Activated T-cell treated with anti-CD3 and anti-CD28 coated beads, Interleukin-2, amount 50 U/mL, for 4 hours (primary cell): ENCODE results near the gene AOPEP. TPM values are rescaled to one million over a fixed set of nuclear protein-coding genes. Genes with fewer than 3 reads are reported as not detected.
A peak's percentile ranks its signal among the peaks of the same experiment; 100 is the strongest.

Experiments
- ATAC-seq, 2 donors: fragments of 200-7000 bp; cut with Tn5 transposase; one replicate each; pipeline ENCODE4 v1.10.0; 2021
- DNase-seq: peaks from one replicate; pipeline ENCODE4 v3.0.0-alpha.2; 2020
- H3K27me3 Mint-ChIP-seq: one replicate; pipeline ENCODE4 v1.8.0; 2021; ENCODE audit warnings: low read depth, mixed read lengths
- H3K36me3 Mint-ChIP-seq: one replicate; pipeline ENCODE4 v1.8.0; 2022; ENCODE audit warnings: mixed read lengths; ENCODE audit not compliant: insufficient read depth
- H3K4me1 Mint-ChIP-seq: one replicate; pipeline ENCODE4 v1.8.0; 2021; ENCODE audit warnings: low read depth, mixed read lengths
- H3K4me3 Mint-ChIP-seq: one replicate; pipeline ENCODE4 v1.8.0; 2021; ENCODE audit warnings: mild to moderate bottlenecking, moderate library complexity, mixed read lengths
- H3K9me3 Mint-ChIP-seq: one replicate; pipeline ENCODE4 v1.8.0; 2021; ENCODE audit warnings: mixed read lengths
- total RNA-seq, 3 donors: library from RNA; stranded (reverse); gene quantifications; one replicate each; pipeline ENCODE4 v1.2.1, GENCODE V29; 2021

AOPEP gene
- total RNA-seq, 3 donors from 2014 or later: 7.1 to 7.9 (median 7.4) TPM

DNA sequence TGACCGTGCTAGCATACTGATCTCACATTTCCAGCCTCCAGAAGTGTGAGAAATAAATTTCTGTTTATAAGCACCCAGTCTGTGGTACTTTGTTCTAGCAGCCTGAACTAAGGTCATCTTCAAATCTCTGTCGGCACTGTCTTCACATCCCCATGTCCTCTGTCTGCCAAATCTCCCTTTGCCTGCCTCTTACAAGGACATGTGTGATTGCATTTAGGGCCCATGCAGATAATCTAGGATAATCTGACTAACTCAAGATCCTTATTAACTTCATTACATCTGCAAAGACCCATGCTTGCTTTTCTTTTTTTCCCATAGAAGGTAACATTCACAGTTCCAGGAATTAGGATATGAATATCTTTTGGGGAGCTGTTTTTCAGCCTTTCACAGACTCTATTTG, 132.7 kb downstream of the AOPEP start:
- H3K4me3 Mint-ChIP-seq: no peak overlapping the region
- peaks cover 8% of the 10 kb centered on the region for H3K9me3 Mint-ChIP-seq
- DNase-seq: no peak
- peaks cover 44% of the 10 kb centered on the region for H3K4me1 Mint-ChIP-seq
- peaks cover 2% of the 10 kb centered on the region for H3K36me3 Mint-ChIP-seq
- H3K27me3 Mint-ChIP-seq: no peaks in the 10 kb centered on the region
- ATAC-seq: no peak

DNA sequence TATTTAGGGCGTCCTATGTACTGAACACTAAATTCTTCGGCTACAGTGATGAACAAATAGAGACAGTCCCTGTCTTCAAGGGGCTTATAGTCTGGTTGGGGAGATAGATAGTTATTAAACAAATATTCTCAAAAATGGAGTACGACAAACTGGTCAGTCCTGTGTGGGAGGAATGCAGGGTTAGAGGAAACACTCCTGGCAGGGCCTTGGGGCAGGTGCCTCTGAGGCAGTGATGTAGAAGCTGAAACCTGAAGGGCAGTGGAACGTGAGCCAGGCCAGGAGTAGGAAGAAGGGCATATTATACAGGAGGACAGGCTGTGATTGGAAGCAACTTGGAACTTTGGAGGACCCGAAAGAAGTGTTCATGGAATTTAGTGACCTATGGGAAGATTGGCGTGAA, 133.4 kb downstream of the AOPEP start:
- H3K27me3 Mint-ChIP-seq: no peaks in the 10 kb centered on the region
- DNase-seq: no peak
- peaks cover 45% of the 10 kb centered on the region for H3K4me1 Mint-ChIP-seq
- H3K9me3 Mint-ChIP-seq: peaks cover 8% of the 10 kb centered on the region
- peak overlapping the region; percentile 11 for H3K4me3 Mint-ChIP-seq
- peaks cover 2% of the 10 kb centered on the region for H3K36me3 Mint-ChIP-seq
- no peak for ATAC-seq

DNA sequence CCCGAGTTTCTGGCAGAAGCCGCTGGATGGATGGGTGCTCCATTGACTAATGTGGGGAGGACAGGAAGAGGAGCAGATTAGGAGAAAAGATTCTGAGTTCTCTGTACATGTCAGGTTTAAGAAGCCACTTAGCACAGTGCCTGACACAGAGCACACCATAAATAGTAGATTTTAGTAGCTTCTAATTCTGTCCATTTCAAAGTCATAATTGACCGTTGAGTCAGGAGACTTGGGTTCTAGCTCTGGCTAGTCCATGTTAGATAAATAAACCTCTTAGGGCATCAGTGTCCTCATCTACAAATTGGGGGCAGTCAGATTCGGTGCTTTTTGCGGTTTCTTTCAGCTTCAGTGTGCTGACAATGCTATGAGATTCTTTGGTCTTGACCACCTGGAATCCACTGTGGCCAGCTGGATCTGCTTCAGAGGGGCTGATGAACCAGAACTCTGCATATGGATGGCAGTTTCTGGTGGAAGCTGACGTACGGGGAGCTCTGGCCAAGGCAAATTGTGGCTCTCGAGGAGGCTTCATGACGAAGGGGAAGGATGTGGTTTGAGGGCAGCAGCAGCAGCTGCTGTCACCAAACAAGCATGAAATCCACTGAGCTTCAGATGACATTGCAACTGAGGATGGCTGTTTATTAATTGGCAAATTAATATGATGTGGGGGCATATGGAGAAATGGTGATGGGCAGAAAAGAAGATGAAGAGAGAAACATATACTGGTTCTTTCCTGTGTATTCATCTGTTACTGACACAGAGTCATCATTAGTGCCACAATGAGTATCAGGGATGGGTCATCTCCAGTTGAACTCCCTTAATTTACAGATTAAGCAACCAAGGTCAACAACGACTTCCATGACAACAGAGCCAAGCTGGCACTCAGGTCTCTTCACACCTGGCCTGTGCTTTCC, 134.4 kb downstream of the AOPEP start:
- peaks cover 8% of the 10 kb centered on the region for H3K9me3 Mint-ChIP-seq
- H3K4me1 Mint-ChIP-seq: peaks cover 45% of the 10 kb centered on the region
- peaks cover 2% of the 10 kb centered on the region for H3K36me3 Mint-ChIP-seq
- ATAC-seq: peak; percentile 88 to 91
- no peaks in the 10 kb centered on the region for H3K27me3 Mint-ChIP-seq
- peak; percentile 44 for DNase-seq
- peak overlapping the region; percentile 68 for H3K4me3 Mint-ChIP-seq

DNA sequence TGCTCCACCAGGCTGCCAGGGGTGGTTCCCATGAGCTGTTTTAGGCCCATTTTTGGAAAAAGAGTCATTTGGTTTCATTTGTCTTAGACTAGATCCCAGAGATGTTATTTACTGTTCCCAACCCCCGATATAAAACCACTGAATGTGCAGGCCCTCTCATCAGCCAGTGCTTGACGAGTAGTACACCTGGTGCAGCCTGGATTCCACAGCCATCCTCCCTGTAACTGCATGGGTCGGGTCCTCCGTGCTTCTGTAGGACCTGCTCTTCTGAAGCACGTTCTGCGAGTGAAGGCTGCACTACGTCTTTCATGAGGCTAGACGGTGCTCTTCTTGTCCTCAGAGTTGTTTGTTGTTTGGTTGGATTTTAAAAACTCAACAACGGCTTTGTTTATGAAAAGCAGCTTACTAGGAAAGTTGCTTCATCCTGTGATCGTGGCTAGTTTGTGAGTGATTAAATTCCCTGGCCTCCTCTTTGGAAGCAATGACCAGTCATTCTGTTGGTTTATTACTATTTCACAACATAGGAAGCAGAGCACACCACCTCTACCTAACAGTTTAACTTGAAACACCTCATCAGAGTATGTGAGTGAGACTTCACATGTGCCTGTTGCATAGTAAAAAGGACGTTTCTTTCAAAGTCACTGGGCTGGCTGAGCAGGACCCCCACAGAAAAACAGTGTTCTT, 135.2 kb downstream of the AOPEP start:
- Mint-ChIP-seq H3K27me3 (no peaks in the 10 kb centered on the region), H3K4me1 (peaks cover 45% of the 10 kb centered on the region), H3K4me3 (peak overlapping the region; percentile 68), H3K36me3 (peaks cover 2% of the 10 kb centered on the region), H3K9me3 (peaks cover 8% of the 10 kb centered on the region)
- no peak for DNase-seq
- ATAC-seq: peak in 1 of 2 donors; percentile 10

DNA sequence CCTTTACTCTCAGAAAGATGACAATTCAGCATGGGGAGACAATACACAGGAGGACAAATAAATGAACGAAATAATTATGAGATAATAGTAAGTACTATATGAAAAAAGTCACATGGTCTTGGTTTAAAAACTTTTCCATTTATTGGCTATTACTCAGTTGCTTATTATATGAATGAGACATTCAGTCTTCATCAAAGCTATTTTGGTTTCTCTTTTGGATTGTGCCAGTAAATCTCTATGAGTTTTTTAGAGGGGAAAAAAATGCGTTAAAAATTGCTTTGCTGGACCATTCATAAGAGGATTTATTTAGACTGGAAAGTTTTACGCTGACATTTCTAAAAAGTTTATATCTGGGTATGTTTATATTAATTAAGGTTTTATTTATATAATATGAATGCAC, 137.7 kb downstream of the AOPEP start:
- no peak for ATAC-seq
- Mint-ChIP-seq H3K36me3 (no peaks in the 10 kb centered on the region), H3K9me3 (no peaks in the 10 kb centered on the region), H3K4me3 (no peak overlapping the region), H3K4me1 (peaks cover 45% of the 10 kb centered on the region), H3K27me3 (no peaks in the 10 kb centered on the region)
- no peak for DNase-seq

DNA sequence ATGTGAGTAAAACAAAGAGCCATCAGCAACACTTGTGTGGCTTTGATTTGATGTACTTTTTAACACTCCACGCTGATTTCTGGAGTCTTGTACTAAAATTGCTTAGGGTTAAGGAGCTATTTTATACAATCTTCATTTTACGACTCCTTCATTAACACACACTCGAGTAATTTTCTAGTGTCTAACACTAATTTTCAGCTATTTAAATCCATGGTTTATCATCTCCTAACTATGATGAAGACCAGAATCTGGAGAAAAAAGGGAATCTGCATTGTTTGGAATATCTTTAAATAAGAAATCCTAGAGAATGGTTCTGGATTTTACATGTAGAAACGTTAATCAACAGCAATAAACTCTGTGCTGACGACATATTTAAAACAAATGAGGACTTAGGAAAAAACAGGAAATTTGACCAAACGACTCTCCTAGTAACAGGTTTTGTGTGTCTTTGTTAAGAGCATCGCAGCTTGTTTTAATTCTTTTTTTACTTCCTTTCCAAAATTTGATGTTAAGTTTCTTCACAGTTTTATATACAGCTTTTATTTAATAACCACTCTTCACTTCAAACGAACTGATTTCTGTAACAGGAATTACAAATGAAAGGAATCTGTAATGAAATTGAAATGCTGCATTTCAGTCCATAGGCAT, 138.5 kb downstream of the AOPEP start:
- DNase-seq (no peak), ATAC-seq (no peak)
- Mint-ChIP-seq H3K9me3 (no peaks in the 10 kb centered on the region), H3K4me3 (no peak overlapping the region), H3K4me1 (peaks cover 44% of the 10 kb centered on the region), H3K36me3 (no peaks in the 10 kb centered on the region), H3K27me3 (no peaks in the 10 kb centered on the region)

DNA sequence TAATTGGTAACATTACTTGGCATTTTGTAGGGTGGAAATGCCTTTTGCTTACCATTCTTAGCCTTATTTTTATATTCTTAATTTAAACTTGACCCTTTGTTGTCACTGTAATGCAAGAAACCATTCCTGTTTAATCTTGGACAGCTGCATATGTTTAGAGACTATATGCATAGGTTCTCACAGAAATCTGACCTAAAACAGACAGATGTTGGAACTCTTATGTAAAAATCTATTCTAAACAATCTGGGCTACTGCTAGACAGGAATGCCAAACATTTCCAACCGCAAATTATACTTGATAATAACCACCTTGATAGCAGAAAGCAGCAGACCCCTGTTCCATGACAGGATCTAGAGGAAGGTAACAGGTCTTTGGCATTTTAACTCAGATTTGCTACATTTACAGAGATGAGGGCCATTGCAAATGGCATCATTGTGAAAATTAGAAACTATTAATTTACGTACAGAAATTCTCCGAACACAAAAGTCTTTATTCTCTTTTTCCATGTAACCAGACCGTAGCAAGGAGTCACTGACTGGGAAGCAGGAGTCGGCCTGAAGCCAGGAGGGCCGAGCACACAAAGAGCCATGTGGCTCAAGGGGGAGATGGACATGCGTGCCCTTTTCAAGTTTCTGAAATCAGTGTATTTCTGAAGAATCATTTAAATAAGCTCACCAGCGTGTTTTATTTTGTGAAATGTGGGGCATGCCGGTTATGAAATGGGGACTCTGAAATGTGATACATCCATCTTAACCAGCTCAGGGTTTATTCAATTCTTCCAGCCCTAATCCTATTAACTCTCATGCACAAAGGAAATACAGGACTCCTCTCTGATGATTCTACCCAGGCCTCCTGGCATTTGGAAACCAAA, 139.3 kb downstream of the AOPEP start:
- no peak for DNase-seq
- Mint-ChIP-seq H3K36me3 (no peaks in the 10 kb centered on the region), H3K4me1 (peaks cover 44% of the 10 kb centered on the region), H3K9me3 (no peaks in the 10 kb centered on the region), H3K27me3 (no peaks in the 10 kb centered on the region), H3K4me3 (no peak overlapping the region)
- no peak for ATAC-seq

DNA sequence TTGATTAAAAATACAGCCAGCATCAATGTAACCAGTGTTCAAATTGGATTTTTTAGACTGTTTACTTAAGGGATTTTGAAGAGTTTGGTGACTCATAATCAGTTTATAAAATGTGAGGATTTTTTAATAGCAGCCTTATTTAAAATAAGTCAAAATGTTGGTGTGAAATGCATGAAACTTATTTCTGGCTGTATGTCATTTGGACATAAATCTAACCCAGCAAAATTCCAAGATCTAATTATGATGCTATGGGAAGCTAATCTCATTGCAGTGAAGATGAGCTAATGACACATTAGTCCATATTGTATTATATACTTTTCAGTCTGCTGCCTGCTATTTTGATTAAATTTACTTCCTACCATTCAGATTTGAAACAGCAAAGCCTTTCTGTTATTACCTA, 140.3 kb downstream of the AOPEP start:
- ATAC-seq: no peak
- Mint-ChIP-seq H3K9me3 (no peaks in the 10 kb centered on the region), H3K4me1 (peaks cover 44% of the 10 kb centered on the region), H3K4me3 (no peak overlapping the region), H3K36me3 (no peaks in the 10 kb centered on the region), H3K27me3 (no peaks in the 10 kb centered on the region)
- DNase-seq: no peak

DNA sequence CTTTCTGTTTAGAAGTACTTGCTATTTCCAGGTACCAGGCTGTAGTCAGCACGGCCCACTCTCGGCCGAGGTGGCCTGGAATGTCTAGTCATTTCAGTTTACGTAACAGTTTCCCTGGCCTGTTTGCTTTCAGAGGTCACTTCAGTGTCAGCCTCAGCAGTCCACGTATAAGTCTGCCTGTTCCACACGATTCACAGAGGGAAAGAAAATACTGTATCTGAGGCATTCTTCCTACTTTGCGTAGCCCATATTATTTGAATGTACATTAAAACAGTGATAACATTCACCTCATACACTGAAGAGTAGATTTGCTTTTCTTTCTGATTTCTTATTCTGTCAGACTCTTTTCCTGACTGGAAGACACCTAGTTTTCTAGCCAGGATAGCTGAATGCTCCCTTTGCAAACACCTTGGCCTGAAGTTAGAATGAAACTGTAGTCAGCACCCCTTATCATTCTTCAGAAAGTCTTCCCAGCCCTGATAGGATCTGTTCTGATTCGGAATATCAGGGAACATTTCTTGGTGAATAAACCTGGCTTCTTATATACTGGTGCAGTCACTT, 140.9 kb downstream of the AOPEP start:
- Mint-ChIP-seq H3K4me1 (peaks cover 45% of the 10 kb centered on the region), H3K27me3 (no peaks in the 10 kb centered on the region), H3K36me3 (no peaks in the 10 kb centered on the region), H3K9me3 (no peaks in the 10 kb centered on the region), H3K4me3 (no peak overlapping the region)
- ATAC-seq: no peak
- no peak for DNase-seq

DNA sequence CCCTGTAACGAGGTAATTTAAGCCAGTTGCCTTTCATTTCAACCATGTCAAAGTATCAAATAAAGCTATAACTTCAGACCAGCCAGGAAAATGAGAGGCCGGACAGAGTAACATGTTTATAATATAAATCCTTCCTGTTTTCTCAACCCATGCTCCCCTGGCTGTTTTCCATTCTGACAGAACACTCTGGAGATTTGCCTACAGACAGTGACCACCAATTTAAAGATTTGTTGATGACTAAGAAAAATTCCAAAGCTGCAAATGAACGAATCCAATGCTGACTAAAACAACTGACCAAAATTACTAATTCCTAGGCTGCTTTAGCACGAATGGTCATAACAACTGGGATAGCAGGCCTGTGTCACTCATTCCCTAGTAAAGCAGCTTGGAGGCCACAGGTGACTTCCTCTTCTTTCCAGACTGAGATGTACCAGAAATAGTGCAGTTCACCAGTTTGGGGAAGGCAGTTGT, 141.4 kb downstream of the AOPEP start:
- Mint-ChIP-seq H3K36me3 (no peaks in the 10 kb centered on the region), H3K9me3 (no peaks in the 10 kb centered on the region), H3K4me3 (no peak overlapping the region), H3K4me1 (peaks cover 41% of the 10 kb centered on the region), H3K27me3 (no peaks in the 10 kb centered on the region)
- DNase-seq: no peak
- no peak for ATAC-seq

DNA sequence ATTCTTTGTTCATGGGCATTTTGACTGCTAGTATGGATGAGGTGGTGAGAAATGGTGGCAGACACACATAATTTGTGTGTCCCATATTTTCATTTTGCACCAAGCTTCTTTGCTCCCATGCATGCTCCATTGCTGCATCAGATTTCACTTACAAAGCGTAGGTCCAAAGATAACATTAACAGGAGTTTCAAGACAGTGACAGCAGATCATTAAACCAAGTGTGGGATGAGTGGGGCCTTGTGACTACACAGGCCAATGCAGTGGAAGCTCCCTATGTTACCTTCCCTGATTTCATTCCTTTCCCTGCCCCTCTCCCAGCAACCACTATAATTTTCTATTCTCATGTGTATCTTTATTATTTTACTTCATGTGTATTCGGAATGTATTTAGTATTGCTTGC, 142.0 kb downstream of the AOPEP start:
- H3K4me3 Mint-ChIP-seq: no peak overlapping the region
- H3K36me3 Mint-ChIP-seq: no peaks in the 10 kb centered on the region
- ATAC-seq: no peak
- peaks cover 42% of the 10 kb centered on the region for H3K4me1 Mint-ChIP-seq
- H3K9me3 Mint-ChIP-seq: no peaks in the 10 kb centered on the region
- DNase-seq: no peak
- H3K27me3 Mint-ChIP-seq: no peaks in the 10 kb centered on the region

DNA sequence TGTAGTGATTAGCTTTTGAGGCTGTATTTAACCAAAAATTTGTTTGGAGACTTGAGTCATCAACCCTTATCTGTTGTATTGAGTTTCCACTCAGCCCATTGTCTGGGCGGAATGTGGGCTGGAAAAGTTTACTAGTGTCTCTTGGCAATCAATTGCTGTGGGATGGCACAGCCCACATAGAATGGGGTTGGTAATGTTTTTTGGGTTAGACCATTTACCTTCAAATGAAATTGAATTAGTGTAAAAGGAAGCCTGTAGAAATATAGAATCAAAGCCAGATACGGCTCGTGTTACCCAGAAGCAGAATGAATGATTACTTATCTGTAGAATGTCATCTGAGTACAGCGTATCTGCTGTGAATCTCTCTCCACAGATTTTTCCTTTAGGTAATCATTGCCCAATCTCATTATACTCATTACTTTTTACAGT, 142.9 kb downstream of the AOPEP start:
- H3K36me3 Mint-ChIP-seq: no peaks in the 10 kb centered on the region
- H3K4me3 Mint-ChIP-seq: no peak overlapping the region
- H3K9me3 Mint-ChIP-seq: no peaks in the 10 kb centered on the region
- H3K27me3 Mint-ChIP-seq: no peaks in the 10 kb centered on the region
- peaks cover 35% of the 10 kb centered on the region for H3K4me1 Mint-ChIP-seq
- no peak for DNase-seq
- peak; percentile 16 to 30 for ATAC-seq

DNA sequence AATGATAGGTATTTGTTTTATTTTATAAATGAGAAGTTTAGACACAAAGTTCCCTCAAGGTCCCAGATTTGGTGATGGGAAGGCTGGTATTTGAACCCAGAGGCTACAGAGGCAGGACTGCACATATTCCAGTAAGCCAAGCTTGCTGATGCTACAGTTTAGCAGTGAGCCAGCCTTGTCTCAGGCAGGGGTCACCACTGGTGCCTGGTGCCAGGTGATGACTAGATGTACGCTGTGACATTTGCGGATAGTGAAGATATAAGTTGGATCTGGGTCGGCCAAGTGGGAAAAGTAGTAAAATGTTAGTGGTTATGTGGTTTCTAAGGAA, 143.9 kb downstream of the AOPEP start:
- ATAC-seq: no peak
- H3K9me3 Mint-ChIP-seq: no peaks in the 10 kb centered on the region
- H3K4me1 Mint-ChIP-seq: peaks cover 36% of the 10 kb centered on the region
- DNase-seq: no peak
- H3K27me3 Mint-ChIP-seq: no peaks in the 10 kb centered on the region
- H3K4me3 Mint-ChIP-seq: no peak overlapping the region
- no peaks in the 10 kb centered on the region for H3K36me3 Mint-ChIP-seq
